SKM-1 (cell line): Measurements from ENCODE around the gene UPB1.
A peak's percentile ranks its signal among the peaks of the same experiment; 100 is the strongest.

ENCODE experiments used
- DNase-seq: peaks from one replicate; lab custom pipeline; 2025; ENCODE audit not compliant: unreplicated experiment; lab: John Stamatoyannopoulos, UW

Gene UPB1

DNA sequence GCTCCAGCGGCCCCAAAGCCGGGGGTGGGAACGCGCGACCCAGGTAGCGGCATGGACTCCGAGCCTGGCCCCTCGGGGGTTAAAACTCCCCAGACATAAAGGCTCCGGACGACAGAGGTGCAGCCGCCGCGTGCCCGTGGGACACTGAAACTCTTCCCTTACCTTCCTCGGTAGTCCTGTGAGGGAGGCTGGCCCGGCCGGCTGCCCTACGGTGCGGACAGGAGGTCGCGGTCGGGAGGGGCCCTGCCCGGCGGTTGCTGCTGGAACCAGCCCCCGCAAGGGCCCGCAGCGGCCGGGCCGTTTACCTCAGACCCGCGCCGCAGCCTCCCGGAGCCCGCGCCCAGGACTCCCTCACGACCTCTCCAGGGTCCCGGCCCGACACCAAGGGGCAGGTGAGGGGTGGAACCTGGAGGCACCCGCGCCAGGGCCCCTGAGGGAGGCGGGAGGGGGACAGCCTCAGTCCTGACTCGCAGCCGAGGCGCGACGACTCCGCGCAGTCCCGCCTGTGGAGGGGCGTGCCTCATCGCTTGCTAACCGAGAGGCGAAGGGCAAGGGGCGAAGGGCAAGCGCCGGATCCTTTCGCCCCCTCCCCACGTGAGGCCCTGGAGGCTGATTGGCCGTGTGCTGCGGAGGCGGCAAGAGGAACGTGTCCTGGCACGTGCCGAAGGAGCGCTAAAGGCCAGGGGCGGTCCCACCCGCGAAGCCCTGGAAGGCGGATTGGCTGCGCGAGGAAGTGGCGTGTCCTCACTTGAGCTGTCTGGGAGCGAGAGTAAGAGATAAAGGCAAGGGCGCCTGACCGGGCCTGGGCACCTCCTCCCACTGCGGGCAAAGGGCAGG, at the start of gene UPB1:
TSS of gene UPB1 (plus strand) at position 805 of the 837 bp plus-strand sequence. CDS start 72 bp downstream, outside the sequence.
- no peak for DNase-seq

DNA sequence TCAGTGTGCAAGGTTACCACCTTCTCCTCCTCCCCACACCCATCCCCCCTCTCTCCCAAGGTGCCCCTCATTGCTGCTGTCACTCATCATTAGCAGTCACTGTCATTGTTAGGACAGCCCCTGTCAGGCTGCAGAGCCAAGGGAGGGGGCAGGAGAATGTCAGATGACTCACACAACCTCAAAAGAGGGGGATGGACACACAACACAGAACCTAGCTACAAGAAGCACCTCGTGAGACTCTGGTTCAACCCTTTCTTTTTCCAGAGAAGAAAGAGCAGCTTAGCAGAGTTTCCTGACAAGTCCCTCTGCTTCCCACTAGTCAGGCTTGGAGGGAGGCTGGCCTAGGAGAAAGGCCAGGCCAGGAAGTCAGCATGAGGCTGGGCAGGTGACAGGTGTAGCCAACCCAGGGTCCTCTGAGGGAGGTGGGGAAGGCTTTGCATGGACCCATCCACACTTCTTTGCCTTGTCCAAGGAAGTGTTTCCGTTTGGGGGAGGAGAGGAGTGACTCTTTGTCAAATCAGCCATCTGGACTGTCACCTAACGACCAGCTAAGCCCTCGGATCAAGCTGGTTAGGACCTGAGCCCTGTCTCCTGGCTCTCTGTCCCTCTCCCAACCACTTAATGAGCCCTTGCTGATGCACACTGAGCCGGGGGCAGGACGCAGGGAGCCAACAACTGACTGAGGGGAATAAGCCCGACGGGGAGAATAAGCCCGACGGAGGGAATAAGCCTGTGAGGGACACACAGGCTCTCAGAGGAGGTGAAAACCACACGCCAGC, 49.5 kb upstream of the UPB1 start:
- no peak for DNase-seq

DNA sequence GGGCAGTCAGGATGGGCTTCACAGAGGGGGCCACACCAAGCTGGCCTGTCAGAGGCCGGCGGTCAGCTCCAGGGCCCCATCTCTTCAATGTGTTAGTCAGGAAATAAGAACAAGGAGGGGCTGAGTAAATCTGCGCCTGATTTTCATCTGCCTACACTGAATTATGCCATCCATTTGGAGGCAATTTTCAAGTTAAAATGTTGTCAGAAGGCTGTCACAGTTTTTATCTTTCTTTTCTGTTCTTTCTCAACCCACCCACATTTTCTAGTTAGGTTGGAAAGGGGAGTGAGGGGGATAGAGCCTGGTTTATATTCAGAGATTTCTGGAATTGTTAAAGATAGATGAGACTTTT, 48.9 kb upstream of the UPB1 start:
- no peak for DNase-seq

DNA sequence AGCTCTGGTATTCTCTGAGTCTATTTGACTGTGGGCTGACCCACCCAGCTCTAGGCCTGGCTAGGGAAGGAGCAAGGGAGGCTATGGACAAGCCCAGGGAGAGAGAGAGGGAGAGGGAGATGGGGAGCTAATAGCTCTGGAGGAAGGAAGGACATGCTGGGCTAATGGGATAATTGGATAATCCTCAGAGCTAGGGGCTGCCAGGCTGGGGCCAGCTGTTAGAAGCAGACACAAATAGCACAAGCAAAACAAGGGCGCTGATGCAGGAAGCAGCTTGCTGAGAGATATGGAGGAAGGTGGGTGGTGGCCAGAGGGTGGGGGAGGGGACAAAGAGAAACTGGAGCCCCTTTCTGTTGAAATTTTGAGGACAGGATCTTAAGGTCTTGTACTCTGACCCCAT, 44.5 kb upstream of the UPB1 start:
- no peak for DNase-seq

DNA sequence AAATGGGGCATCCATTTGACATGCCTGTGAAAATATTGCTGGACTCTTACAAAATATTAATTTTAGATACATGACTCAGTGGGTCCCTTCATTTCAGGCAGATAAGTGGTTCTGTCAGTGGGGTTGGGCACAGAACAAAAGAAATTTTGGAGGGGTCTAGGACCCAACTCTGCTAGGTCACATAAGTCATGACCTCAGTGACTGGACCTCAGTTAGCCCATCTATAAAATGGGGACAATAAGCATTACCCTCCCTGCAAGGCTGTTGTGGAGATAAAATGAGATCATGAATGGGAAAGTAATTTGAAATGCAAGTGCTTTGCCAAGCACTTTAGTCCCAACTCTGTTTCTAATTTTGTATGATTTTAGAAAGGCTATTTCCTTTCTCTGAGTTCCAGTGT, 44.0 kb upstream of the UPB1 start:
- DNase-seq: no peak

DNA sequence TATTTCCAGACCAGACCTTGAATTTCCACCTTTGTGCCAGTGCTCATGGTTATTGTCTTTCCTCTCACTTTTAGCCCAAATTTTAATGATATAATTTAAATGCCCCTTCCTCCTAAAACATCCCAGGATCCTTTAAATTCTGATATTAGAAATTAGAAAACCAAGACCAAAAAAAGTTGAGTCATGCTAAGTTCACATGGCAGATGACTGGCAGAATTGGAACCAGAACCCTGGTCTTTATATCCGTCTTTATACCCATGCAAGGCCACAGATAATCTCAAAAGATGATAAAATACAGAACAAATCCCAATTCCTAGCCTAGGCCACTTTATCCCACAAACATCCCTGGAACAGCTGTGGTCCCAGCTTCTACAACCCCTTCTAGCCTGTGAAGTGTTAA, 41.3 kb upstream of the UPB1 start:
- no peak for DNase-seq

DNA sequence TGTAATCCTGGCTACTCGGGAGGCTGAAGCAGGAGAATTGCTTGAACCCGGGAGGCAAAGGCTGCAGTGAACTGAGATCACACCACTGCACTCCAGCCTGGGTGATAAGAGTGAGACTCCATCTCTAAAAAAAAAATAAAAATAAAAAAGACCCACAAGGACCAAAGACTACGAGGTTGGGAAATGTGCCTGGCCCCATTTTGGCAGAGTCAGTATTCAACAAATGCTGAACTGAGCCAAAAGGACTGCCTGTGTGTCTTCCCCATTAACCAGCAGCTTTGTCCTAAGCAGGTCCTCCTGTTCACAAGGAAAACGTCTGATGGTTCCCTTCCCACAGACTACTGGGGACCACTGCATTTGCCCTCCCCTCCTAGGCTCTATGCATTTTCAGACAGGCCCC, 40.1 kb upstream of the UPB1 start:
- DNase-seq: no peak

DNA sequence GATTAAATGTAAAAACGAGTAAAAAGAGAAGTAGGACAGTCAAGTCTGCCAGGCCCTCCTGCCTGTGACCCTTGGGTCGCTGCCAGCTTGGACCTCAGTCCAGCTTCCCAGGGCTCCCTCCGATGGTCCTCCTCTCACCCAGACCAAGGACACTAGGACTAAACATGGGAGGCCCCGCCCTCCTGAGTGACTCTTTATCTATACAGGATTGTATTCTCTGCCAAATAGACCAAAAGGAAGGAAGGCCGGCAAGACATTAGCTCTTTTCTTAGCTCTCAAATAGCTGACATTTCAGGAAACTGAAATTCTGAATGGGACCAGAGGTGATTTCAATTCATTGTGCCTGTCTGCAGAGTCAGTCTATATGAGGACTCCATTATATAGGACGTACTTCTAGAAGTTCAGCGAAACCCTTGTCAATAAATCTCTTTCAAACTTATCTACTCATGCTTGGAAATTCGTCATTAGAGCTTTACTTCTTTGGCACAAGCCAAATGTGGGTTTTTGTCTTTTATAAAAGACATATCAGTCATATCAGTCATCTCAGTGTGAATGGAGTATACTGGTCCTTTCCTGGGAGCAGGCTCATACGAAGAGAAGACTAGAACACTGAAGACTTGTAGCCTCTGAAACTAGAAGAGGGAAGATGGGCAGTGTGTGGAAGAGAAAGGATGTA, 39.2 kb upstream of the UPB1 start:
- DNase-seq: no peak

DNA sequence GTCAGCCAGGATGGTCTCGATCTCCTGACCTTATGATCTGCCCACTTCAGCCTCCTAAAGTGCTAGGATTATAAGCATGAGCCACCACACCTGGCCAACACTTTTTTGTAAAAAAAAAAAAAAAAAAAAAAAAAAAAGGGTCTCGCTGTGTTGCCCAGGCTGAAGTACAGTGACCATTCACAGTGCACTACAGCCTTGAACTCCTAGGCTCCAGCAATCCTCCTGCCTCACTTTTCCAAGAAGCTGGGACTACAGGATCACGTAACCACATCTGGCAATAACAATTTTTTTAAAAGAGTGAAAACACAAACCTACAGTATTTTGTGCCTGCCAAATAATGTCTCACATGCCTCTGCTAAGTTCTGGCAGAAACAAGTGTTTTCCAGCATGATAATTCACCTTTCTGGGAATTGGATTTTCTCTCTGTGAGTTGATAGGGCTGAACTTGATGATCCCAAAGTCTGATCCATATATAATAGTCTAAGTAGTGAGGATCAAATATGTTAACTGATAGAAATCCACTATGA, 37.2 kb upstream of the UPB1 start:
- no peak for DNase-seq

DNA sequence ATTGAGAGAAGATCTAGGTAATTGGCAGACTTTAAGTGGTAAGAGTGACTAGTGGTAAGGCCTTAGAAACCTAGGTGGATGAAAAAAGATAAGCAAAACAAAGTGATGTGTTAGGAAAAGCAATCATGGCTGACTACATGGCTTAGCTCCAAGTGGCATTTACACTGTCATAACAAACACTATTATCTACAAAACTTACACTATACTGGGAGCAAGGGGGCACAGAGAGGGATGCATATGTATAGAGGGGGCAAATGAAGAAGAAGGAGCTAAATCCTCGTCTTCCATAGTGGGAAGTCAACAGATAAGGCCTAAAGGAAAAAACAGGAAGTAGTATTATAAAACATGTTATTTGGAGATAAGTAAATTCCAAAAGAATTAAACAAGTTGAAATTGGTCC, 35.2 kb upstream of the UPB1 start:
- DNase-seq: no peak

DNA sequence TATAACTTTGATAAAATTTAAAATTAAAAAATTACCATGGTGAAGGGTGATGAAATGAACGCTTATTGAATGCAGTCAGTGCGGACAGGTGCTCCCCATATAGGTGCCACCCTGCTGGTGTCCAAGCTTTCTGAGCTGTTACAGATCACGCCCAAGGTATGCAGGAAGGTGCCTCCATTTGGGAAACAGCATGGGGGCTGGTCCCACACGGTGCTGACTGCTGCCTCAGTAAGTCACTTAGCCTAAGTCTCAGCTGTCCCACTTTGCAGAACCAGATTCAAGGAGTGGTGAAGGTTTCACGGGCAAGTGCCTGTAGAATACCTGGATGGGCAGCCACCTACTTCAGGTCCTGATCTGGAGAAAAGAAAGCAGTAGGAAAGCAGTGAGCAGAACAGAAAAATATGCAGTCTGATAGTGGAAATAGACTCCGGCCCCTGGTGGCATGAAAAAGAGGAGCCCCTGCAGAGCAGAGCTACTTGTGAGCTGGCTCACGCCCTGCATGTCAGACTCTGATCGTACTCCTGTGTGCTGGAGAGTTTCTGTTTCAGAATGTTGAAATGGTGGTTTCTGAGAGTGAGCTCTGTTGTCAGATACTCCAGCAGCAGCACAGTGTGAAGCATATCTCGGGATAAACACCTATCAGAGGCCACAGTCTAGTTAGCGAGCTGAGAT, 34.6 kb upstream of the UPB1 start:
- DNase-seq: no peak

DNA sequence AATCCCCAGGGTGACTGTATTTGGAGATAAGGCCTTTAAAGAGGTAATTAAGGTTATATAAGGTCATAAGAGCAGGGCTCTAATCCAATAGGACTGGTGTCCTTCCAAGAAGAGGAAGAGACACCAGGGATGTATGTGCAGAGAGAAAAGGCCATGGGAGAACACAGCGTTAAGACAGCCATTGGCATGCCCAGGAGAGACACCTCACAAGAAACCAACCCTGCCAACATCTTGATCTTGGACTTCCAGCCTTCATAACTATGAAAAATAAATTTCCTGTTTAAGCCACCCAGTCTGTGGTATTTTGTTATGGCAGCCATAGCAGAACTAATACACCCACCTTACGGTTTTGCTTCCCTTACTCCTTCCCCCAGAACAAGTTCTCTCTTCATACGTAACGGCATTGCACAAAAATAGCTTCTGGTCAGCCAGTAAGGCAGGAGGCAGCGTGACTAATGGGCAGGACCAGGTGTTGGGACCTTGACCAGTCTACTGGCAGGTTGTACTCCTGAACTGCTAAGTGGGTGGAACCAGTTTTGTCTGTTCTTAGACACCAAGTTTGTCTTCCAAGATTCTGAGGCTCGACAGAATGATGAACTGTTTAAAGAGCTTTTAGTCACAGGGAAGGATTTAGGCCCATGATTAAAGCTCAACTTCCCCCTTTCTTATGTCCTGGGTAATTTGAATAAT, 31.9 kb upstream of the UPB1 start:
- peak; percentile 69 for DNase-seq

DNA sequence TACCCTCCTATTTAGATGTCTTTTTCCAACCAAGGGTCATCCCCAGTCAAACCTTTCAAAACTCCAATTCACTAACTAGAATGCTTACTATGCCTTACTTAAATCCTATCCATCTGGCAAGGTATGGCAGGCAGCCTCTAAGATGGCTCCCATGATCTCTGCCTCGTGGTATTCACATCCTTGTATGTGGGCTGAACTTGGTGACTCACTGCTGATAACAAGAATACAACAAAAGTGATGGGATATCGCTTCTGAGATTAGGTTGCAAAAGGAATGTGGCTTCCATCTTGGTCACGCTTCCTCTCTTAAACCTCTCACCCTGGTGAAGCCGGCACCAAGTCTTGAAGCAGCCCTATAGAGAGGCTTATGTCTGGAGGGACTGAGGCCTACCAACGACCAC, 29.6 kb upstream of the UPB1 start:
- DNase-seq: no peak

DNA sequence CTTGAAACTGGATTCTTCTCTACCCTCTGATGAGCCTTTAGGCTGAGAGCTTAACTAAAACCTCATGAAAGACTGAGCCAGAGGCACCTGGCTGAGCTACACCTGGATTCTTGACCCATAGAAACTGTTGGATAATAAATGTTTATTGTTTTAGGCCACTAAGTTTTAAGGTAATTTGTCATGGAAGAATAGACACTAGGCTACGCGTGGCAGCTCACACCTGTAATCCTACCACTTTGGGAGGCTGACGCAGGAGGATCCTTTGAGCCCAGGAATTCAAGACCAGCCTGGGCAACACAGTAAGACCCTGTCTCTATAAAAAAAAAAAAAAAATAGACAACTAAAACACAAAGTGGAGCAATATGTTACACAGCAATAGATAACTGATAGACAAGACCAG, 29.2 kb upstream of the UPB1 start:
- DNase-seq: no peak

DNA sequence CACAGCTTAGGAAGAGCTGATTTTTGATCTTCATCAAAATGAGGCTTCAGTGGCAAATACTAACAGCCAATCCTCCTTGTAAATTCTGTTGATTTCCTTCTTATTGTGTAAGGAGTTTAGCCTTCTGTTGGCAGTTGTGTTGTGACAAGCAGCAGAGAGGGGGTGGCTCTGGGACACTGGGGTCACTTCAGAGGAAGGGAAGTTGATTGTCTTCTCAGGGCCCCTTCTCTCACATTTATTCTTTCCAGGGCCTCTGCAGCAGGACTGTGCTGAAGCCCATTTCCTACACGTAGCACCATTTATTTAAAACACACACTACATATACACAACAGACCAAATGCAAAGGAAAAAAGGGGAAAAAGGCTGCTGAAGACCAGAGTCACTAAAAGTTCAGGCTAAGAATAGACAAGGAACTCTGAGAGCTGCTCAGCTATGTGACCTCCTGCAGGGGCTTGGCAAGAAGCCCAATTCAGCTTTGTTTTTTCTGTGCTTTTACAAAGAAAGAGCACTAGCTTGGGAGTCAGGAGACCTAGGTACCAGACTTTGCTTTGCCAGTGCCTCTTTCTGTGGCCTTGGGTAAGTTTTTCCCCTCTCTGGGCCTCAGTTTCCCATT, 28.3 kb upstream of the UPB1 start:
- DNase-seq: peak; percentile 58

DNA sequence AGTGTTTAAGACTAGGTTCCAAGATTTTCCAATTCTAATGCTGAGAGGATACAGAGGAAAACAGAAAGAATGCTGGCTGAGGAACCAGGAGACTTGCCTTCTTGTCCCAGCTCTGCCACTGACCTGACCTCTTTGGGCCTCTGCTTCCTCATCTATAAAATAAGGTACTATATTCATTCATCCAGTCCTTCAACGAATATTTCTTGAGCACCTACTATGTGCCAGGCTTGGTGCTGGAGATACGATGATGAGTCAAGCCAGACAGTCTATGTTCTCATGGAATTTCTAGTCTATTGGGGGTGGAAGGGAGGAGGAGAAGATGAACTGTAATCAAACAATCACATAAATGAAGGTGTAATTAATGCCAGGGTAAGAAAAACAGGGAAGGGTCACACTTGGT, 27.8 kb upstream of the UPB1 start:
- no peak for DNase-seq

DNA sequence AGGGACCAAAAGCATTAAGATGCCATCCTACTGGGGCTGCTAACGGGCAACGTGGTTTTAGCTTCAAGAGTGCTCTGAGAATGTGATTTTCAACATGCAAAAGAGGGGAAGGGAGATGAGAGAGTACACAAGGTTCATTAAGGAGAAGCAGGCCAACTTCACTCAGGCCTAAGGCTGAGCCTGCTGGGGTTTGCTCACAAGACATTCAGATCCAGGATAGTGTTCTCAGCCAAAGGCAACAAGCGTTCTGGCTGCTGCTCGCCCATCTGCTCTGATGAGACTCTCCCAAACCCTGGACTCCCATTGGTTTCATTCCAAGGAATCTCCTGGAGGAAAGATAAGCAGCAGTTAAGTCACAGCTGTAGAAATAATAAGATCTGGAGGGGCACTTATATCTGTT, 23.6 kb upstream of the UPB1 start:
- no peak for DNase-seq

DNA sequence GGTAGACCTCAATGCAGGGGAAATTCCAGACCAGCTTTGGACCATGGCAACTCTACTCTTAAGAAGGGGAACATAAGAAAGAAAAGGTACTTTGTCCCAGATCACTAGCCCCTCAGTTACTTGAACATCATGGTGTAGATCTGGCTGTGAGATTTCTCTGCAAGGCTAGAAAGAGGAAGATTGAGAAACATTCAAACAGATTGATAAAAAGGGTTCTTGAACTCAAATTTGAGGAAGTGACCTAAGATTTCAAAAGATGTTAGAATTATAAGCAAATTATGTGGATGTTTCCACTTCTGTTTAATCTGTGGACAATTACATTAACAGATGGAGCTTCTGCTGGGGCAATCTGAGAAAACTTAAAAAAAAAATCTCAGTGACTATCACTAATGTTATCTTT, 21.8 kb upstream of the UPB1 start:
- peak; percentile 90 for DNase-seq

DNA sequence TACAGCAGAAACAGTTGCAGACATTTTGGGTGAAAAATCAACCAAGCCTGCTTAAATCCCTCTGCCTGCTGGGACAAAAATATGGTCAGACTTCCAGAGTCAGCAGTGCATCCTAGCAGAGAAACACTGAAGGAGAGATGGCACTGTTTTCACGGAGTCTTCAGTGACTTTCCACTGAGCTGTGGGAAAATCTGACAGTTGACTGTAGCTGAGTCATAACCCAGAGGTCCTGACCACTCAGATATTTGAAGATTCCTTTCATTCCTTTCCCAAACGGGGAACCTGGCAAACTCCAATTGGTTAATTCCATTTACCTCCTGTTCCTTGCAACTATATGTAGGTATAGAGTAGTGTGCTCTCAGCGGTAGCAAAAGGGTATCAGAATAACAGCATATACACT, 20.9 kb upstream of the UPB1 start:
- DNase-seq: no peak

DNA sequence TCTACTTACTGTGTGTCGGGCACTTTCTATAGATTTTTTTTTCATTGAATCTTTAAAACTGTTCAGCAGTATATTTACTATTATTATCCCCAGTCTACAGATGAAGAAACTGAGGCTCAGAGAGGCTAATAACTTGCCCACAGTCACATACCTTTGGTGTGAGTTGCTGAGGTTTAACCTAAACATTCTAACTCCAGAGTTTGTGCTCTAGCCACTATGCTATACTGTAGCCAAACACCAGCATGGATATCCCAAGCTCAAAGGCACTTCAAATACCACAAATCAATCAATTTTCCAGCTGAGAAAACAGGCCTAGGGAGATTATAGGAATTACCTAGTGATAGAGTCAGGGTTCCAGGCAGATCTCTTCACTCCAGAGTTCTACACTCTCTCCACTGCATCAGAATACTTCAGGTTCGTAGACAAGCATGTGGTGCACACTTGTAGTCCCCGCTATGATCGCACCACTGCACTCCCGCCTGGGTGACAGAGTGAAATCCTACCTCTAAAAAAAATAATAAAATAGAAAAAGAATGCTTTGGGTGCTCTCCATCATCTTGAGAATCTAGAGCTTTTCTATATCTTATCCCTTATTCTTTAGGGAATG, 20.4 kb upstream of the UPB1 start:
- no peak for DNase-seq
